Skeletal muscle tissue (tissue), 4 donors: Measurements from ENCODE around the gene PDE6B. TPM values are rescaled to one million over a fixed set of nuclear protein-coding genes. Genes with fewer than 3 reads are reported as not detected.
"Not testable (repeated sequence)": the region's sequence is repeated elsewhere in the genome, so short reads cannot be mapped to it uniquely, and the experiment has no call there.

Experiments
- H3K27ac ChIP-seq: one replicate; pipeline ENCODE4 v1.7.0; 2013; ENCODE audit warnings: mild to moderate bottlenecking, low read depth, low read length, inconsistent platforms
- H3K27me3 ChIP-seq, 3 donors: one replicate each; pipeline ENCODE4 v1.7.0; 2013; ENCODE audit warnings: low read length in 3 of 3; ENCODE audit not compliant: control insufficient read depth in 3 of 3, insufficient read depth in 3 of 3
- H3K36me3 ChIP-seq, 3 donors: one replicate each; pipeline ENCODE4 v1.7.0; 2013; ENCODE audit warnings: low read length in 3 of 3; ENCODE audit not compliant: control insufficient read depth in 3 of 3, insufficient read depth in 3 of 3
- H3K4me1 ChIP-seq, 3 donors: one replicate each; pipeline ENCODE4 v1.7.0; 2013; ENCODE audit warnings: low read length in 3 of 3, mild to moderate bottlenecking in 3 of 3; ENCODE audit not compliant: control insufficient read depth in 3 of 3, insufficient read depth in 3 of 3
- H3K4me3 ChIP-seq, 3 donors: one replicate each; pipeline ENCODE4 v1.7.0; 2013; ENCODE audit warnings: low read length in 3 of 3
- H3K9ac ChIP-seq, 3 donors: one replicate each; pipeline ENCODE4 v1.7.0; 2013; ENCODE audit warnings: low read length in 3 of 3, mild to moderate bottlenecking in 3 of 3, moderate library complexity in 2 of 3, low read depth in 1 of 3
- H3K9me3 ChIP-seq, 3 donors: one replicate each; pipeline ENCODE4 v1.7.0; 2013; ENCODE audit warnings: low read length in 3 of 3; ENCODE audit not compliant: control insufficient read depth in 3 of 3
- total RNA-seq: library from RNA; depleted of rRNA; stranded (reverse); fragments of >200 nt; gene quantifications from one replicate; pipeline ENCODE4 v1.2.3, GENCODE V29; 2014
- donor health status: Osteomylitis.

The PDE6B gene
- total RNA-seq, 1 donor from 2014 or later, result 8.9 TPM

GRCh38 chr4:583820-584219 lies 41.6 kb upstream of the PDE6B start:
- H3K27me3 ChIP-seq, result peaks cover 11 to 19% (median 16%) of the 10 kb centered on the region in 3 donors
- H3K4me3 ChIP-seq, result no peak overlapping the region
- H3K36me3 ChIP-seq, result no peaks in the 10 kb centered on the region
- H3K9me3 ChIP-seq, result peaks cover 7 to 13% (median 8%) of the 10 kb centered on the region in 3 donors
- H3K27ac ChIP-seq, result no peak overlapping the region
- no peak overlapping the region for H3K9ac ChIP-seq
- H3K4me1 ChIP-seq, result no peaks in the 10 kb centered on the region

DNA sequence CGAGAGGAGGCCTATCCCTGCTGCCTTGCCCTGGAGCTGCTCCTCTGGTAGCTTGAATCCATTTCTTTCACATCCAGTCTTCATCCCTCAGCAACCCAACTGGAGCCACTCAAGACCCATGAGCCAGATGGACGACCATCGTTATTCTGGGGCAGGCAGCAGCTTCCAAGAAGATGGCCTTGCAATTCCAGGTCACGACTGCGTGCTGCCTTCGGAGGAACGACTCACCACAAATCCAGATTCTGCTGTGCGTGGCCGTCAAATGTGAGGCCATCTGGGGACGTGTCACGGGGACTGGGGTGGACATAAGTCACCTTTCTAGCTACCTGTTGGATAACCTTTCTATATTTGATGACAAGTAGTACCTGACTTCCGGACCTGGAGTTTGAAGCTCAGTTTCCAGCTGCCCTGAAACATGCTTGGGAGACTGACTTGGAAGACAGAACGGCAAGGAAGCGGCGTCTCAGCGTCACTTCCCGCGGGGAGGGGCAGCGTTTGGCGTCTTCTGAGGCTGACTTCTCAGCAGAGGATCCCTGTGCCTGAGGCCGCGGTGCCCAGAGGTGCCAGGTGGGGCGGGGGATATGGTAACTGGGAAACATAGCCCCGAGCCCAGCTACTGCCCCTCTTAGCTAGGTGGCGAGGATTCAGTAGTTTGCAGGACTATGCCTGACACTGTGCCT lies 37.6 kb upstream of the PDE6B start:
- Histone ChIP-seq H3K27me3 (peaks cover 0 to 14% (median 2%) of the 10 kb centered on the region in 3 donors), H3K27ac (no peak overlapping the region), H3K36me3 (no peaks in the 10 kb centered on the region), H3K9me3 (peaks cover 3 to 8% (median 8%) of the 10 kb centered on the region in 3 donors), H3K9ac (no peak overlapping the region), H3K4me3 (no peak overlapping the region), H3K4me1 (no peaks in the 10 kb centered on the region)

DNA sequence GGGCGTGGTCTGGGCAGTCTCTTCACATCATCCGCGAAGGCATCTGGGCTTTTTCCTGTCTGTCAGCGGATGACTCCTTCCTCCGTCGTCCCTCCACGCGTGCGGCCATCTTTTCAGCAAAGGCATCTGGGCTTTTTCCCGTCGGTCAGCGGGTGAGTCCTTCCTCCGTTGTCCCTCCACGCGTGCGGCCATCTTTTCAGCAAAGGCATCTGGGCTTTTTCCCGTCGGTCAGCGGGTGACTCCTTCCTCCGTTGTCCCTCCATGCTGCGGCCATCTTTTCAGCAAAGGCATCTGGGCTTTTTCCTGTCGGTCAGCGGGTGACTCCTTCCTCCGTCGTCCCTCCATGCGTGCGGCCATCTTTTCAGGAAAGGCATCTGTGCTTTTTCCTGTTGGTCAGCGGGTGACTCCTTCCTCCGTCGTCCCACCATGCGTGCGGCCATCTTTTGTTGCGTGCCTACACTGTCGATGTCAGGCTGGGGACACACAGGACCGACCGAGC lies 37.0 kb upstream of the PDE6B start:
- no peaks in the 10 kb centered on the region for H3K4me1 ChIP-seq
- peaks cover 3 to 8% (median 8%) of the 10 kb centered on the region in 3 donors for H3K9me3 ChIP-seq
- H3K27me3 ChIP-seq, result peaks cover 0 to 14% (median 2%) of the 10 kb centered on the region in 3 donors
- no peak overlapping the region for H3K27ac ChIP-seq
- H3K9ac ChIP-seq, result no peak overlapping the region
- H3K36me3 ChIP-seq, result no peaks in the 10 kb centered on the region
- no peak overlapping the region for H3K4me3 ChIP-seq

- no peaks in the 10 kb centered on the region for H3K36me3 ChIP-seq
- peaks cover 0 to 14% (median 2%) of the 10 kb centered on the region in 3 donors for H3K27me3 ChIP-seq
These were observed 36.0 kb upstream of the PDE6B start for GRCh38 chr4:589219-589963.

DNA sequence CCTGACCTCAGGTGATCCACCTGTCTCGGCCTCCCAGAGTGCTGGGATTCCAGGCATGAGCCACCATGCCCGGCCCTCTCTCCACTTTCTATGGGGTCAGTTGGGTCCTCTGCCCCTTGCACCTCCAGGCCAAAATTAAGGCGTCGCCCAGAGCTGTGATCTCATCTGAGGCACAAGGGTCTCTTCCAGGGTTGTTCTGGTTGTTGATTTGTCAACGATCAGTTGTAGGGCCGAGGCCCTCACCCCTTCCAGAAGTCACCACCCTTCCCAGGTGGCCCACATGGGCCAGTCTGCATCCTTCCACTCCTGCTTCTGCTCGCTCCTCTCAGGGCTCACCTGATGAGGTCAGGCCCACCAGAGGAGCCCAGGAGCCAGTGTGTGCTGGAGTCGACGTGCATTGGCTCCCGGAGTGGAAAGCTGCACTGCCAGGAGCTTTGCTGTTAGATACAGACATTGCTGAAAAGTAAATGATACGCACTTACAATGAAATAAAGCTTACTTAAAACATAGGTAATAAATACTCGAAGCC lies 35.0 kb upstream of the PDE6B start:
- Histone ChIP-seq H3K36me3 (no peaks in the 10 kb centered on the region), H3K4me1 (no peaks in the 10 kb centered on the region), H3K9ac (no peak overlapping the region), H3K27me3 (peaks cover 0 to 14% (median 2%) of the 10 kb centered on the region in 3 donors), H3K27ac (no peak overlapping the region), H3K9me3 (peaks cover 0 to 8% (median 0%) of the 10 kb centered on the region in 3 donors), H3K4me3 (no peak overlapping the region)

More at GRCh38 chr4:589219-589963, 36.0 kb upstream of the PDE6B start:
- Histone ChIP-seq H3K4me3 (no peak overlapping the region), H3K9me3 (peaks cover 0 to 8% (median 1%) of the 10 kb centered on the region in 3 donors), H3K9ac (no peak overlapping the region), H3K27ac (no peak overlapping the region), H3K4me1 (no peaks in the 10 kb centered on the region)

- H3K27ac ChIP-seq, H3K9ac ChIP-seq, H3K4me3 ChIP-seq, H3K4me1 ChIP-seq, H3K9me3 ChIP-seq, H3K36me3 ChIP-seq: not testable (repeated sequence)
- peaks cover 0 to 14% (median 2%) of the 10 kb centered on the region in 3 donors for H3K27me3 ChIP-seq
These were observed 33.2 kb upstream of the PDE6B start for GRCh38 chr4:592178-592577.

- H3K4me3 ChIP-seq, result no peak overlapping the region
- peaks cover 0 to 14% (median 2%) of the 10 kb centered on the region in 3 donors for H3K27me3 ChIP-seq
- no peak overlapping the region for H3K27ac ChIP-seq
These were observed 32.4 kb upstream of the PDE6B start for GRCh38 chr4:592825-593520.

DNA sequence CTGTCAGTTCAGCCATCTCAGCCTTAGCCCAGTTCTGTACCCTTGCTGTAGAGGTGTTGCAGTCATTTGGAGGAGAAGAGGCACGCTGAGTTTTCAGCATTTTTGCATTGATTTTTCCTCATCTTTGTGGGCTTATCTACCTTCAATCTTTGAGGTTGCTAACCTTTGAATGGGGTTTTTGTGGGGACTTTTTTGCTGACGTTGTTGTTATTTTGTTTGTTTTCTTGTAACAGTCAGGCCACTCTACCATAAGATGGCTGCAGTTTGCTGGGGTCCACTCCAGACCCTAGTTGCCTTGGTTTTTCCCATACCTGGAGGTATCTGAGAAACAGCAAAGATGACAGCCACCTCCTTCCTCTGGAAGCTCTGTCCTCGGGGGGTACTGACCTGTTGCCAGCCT lies 26.4 kb upstream of the PDE6B start:
- Histone ChIP-seq H3K9ac (no peak overlapping the region), H3K27me3 (peaks cover 9 to 13% (median 13%) of the 10 kb centered on the region in 3 donors), H3K36me3 (no peaks in the 10 kb centered on the region), H3K27ac (no peak overlapping the region), H3K9me3 (peaks cover 0 to 2% (median 0%) of the 10 kb centered on the region in 3 donors), H3K4me1 (no peaks in the 10 kb centered on the region), H3K4me3 (no peak overlapping the region)

More at GRCh38 chr4:592825-593520, 32.4 kb upstream of the PDE6B start:
- no peaks in the 10 kb centered on the region for H3K36me3 ChIP-seq
- no peak overlapping the region for H3K9ac ChIP-seq
- H3K9me3 ChIP-seq, result peaks cover 0 to 2% (median 0%) of the 10 kb centered on the region in 3 donors
- H3K4me1 ChIP-seq, result no peaks in the 10 kb centered on the region

- H3K27me3 ChIP-seq, result peaks cover 9 to 13% (median 13%) of the 10 kb centered on the region in 3 donors
- H3K36me3 ChIP-seq, result no peaks in the 10 kb centered on the region
- no peak overlapping the region for H3K27ac ChIP-seq
- H3K9me3 ChIP-seq, result peaks cover 0 to 2% (median 0%) of the 10 kb centered on the region in 3 donors
- H3K9ac ChIP-seq, result no peak overlapping the region
- no peaks in the 10 kb centered on the region for H3K4me1 ChIP-seq
- H3K4me3 ChIP-seq, result no peak overlapping the region
These were observed 25.2 kb upstream of the PDE6B start for GRCh38 chr4:600166-600565.
